HG03432 (cell line): Measurements from ENCODE around the gene KCNH2.
"Not testable (repeated sequence)": the region's sequence is repeated elsewhere in the genome, so short reads cannot be mapped to it uniquely, and the experiment has no call there.

Experiments
- ATAC-seq: cut with Tn5 transposase; IDR thresholded peaks from one replicate; pipeline ENCODE4 v1.9.1; 2021; ENCODE audit warnings: mild to moderate bottlenecking, moderate library complexity; ENCODE audit not compliant: unreplicated experiment

The KCNH2 gene

GRCh38 chr7:150911590-150912267 lies 66.4 kb downstream of the KCNH2 start:
- no peak for ATAC-seq

DNA sequence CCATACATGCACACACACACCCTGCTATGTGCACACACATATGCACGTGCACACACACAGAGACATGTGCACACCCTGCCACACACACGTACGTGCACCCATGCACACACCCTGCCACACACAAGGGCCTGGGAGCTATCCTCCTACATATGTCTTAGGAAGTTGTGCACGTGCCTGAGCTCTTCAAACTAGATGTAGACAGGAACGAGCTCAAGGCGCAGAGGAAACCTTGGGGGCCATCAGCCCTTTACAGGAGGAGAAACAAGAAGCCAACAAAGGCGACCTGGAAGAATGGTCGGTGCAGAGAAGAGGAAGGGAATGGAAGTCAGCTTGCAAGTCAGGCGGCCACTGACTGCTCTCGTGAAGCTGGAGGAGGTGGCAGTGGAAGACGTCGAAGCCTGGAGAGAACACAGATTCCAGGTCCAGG lies 67.1 kb downstream of the KCNH2 start:
- ATAC-seq: no peak

GRCh38 chr7:150910305-150910995 lies 67.7 kb downstream of the KCNH2 start:
- ATAC-seq: not testable (repeated sequence)

DNA sequence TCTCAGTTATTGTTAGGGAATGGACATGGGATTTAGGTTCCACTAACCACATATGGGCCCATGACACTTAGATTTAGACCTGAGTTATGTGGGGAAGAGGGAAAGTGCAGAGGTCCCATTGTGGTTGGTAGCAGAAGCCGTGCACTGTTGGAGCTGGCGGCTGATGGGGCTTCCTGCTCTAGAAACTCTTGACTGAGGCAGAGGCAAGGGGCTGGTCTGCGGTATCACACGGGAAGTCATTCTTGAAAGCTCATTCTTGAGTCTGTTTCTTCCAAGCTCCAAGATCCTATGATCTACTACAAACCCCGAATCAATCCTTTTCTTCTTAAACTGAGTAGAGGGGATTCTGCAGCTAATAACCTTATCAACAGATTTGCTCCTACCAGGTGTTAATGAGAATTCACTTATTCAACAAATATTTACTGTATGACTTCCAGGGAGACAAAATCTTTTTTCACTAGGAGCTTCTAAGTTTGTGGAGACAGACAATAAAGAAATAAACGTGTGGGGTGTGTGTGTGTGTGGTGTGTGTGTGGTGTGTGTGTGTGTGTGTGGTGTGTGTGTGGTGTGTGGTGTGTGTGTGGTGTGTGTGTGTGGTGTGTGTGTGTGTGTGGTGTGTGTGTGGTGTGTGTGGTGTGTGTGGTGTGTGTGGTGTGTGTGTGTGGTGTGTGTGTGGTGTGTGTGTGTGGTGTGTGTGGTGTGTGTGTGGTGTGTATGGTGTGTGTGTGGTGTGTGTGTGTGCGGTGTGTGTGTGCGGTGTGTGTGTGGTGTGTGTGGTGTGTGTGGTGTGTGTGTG lies 68.7 kb downstream of the KCNH2 start:
- no peak for ATAC-seq

DNA sequence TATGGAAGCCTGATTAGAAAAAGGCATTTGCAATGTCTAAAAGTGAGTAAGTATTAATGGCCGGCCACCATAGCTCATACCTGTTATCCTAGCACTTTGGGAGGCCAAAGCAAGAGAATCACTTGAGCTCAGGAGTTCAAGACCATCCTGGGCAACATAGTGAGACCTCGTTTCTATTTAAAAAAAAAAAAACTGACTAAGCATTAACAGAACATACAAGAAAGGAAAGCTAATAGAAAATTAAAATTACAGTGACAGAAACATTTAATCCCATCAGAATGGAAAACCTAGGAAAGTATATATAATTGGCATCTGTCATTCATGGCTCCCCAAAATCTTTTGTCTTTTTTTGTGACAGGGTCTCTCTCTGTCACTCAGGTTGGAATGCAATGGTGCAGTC lies 69.9 kb downstream of the KCNH2 start:
- ATAC-seq: no peak

DNA sequence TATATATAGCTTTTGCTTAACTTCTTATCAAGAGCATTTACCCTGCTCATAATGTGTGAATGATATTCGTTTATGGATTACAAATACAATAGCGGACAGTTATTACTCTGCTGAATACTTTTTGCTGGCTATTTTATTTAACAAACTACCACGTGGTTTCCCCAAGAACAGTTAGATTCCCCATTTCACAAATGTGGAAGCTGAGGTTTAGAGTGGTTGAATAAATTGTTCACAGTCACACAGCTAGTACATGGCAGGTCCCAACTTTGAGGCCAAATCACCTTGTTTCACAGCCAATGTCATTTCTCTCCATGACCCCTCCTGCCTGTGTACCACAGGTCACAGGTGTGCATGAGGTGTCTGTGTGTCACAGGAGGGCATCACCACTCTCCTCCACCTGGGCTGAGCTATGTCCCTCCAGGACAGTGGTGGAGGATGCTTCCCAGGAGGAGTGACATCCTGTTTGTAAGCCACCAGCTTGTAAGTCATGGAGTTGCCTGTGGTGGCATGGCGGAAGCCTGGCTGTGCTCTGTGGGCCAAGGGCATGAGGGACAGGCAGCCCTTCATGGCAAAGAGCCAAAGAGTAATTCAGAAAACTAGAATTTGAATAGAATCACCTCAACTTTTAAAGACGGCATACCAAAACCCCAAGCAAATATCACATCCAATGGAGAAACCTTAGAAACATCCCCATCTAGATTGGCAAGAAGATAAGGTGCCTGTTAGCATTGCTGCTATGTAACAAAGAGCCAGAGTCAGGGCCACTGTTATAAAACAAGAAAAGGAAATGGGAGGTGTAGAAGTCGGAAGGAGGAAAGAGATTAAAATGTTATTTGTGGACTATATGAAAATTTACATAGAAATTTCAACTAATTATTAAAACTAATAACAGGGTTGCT lies 73.9 kb downstream of the KCNH2 start:
- no peak for ATAC-seq

- no peak for ATAC-seq
These were observed 74.5 kb downstream of the KCNH2 start for GRCh38 chr7:150903606-150904005.

DNA sequence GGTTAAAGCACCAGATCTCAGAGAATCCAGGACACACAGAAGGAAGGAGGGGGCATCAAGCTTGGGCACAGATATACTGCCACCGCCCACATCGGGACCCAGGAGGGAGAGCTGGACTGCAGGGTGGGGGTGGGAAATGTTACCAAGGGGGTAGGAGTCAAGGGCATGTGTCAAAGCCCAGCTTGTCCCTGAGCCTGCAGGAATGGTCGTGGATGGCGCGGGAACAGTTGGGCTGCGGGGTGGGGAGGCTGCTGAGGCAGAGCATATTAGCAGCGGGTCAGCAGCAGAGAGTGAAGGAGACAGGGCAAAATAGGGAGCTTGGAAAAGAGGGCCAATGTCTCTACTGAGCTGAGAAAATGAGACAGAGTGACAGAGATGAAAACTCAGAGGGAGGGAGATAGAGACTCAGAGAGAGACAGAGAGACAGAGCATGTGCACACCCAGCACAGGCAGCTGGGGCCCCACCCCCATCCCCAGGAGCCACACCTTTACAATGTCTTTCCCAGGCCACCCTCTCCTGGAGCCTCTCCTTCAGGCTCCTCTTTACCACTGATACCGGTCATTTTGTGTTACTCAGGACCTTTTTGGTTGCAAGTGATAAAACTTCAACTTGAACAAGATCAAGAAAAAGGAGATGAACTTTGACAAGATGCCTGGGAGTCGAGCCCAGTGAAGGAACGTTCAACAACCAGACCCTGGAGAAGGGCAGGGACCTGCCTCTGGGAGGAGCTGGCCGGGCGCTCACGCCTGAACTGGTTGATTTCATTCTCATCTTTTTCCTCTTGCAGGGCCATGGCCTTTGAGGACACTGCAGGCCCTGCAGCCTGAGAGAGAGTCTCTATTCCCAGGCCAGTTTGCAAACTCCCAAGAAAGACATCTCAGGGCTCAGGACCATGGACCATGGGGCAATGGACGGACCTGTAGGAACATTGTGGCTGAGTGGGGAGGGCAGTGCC lies 75.8 kb downstream of the KCNH2 start:
- ATAC-seq: no peak

- no peak for ATAC-seq
These were observed 76.7 kb downstream of the KCNH2 start for GRCh38 chr7:150901160-150902035.

GRCh38 chr7:150900675-150901074 lies 77.4 kb downstream of the KCNH2 start:
- no peak for ATAC-seq

- peak; percentile 71 for ATAC-seq
These were observed 79.6 kb downstream of the KCNH2 start for GRCh38 chr7:150898475-150899011.

DNA sequence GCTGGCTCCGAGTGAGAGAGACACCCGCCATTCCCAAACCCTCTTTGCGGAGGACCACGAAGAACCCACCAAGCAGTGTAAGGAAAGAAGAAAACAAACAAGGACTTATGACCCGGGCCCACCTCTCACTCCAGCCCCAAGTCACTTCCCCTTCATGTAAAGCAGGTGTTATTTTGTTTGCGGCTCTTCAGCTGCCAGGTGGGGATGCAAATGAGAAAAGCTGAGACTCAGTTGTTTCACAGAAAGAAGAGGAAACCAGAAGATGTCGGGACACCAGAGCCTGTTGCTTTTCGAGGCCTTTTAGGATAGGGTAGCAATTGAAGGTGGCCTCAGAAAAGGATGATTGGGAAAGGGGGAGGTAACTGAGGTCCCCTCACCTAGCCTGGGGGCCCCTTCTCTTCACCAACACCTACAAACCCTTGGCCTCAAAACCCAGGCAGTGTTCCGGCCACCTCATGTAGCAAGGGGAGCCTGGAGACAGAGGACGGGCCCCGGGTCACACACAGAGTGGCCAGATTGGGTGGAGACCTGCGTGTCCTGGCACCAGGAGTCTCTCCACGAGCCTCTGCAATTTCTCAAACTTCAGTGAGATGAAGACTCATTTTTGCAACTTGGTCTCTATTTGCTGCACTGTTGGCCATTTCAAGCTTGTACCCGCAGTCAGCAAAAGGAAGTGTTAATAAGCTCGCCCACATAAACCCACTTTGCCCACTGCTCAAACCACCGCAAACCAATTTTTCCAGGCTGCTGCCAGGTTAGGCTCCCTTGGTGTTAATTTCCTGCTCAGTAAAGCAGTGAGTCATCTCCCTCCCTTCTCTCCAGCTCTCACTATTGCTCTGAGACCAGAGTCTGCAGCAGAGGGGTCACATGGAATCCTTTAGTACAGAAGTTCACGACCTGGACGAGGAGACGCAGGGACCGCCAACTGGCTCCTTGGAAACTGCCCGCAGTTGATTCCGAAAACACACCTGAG lies 80.3 kb downstream of the KCNH2 start:
- no peak for ATAC-seq

- no peak for ATAC-seq
These were observed 81.4 kb downstream of the KCNH2 start for GRCh38 chr7:150896562-150897209.

GRCh38 chr7:150895809-150896208 lies 82.3 kb downstream of the KCNH2 start:
- no peak for ATAC-seq
